ENCODE measurements around the gene TAB2.

DNA sequence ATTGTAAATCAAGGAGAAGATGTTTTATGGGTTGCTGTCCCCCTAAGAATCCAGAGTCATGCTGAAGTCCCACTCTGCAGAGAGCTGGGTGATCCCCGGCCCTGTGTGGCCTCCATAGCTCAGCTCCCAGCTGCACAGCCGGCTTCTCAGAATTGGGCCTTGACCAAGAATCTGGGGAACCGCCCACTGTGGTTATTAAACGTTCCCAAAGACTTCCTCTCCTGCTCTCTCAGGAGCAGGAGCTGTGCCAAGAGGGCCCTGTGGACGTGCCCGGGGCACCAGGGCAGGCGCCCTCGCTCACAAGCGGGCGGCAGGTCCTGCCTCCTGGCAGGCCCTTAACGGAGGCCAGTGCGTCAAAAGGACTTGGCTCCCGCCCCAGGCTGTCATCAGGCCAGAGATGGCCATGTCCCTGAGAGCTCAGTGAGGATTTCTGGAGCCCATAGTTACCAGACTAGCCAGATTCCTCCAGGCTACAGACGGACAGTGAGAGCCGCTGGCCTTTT lies 136.9 kb downstream of the TAB2 start:
- TF ChIP-seq, protein P1, sequence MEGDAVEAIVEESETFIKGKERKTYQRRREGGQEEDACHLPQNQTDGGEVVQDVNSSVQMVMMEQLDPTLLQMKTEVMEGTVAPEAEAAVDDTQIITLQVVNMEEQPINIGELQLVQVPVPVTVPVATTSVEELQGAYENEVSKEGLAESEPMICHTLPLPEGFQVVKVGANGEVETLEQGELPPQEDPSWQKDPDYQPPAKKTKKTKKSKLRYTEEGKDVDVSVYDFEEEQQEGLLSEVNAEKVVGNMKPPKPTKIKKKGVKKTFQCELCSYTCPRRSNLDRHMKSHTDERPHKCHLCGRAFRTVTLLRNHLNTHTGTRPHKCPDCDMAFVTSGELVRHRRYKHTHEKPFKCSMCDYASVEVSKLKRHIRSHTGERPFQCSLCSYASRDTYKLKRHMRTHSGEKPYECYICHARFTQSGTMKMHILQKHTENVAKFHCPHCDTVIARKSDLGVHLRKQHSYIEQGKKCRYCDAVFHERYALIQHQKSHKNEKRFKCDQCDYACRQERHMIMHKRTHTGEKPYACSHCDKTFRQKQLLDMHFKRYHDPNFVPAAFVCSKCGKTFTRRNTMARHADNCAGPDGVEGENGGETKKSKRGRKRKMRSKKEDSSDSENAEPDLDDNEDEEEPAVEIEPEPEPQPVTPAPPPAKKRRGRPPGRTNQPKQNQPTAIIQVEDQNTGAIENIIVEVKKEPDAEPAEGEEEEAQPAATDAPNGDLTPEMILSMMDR (IDR thresholded peaks at IDR 0.05), result no peak
- no peak for TF ChIP-seq EZH2 (IDR thresholded peaks at IDR 0.05; ENCODE audit: borderline replicate concordance, insufficient read depth, low read depth, low read length, poor library complexity, severe bottlenecking)
